GM18498 (cell line): ENCODE data around the gene SLC25A13.
"Not testable (repeated sequence)": the region's sequence is repeated elsewhere in the genome, so short reads cannot be mapped to it uniquely, and the experiment has no call there.

ENCODE experiments used
- ATAC-seq: cut with Tn5 transposase; IDR thresholded peaks from one replicate; pipeline ENCODE4 v1.9.1; 2021; ENCODE audit warnings: mild to moderate bottlenecking, moderate library complexity; ENCODE audit not compliant: unreplicated experiment

SLC25A13 gene

DNA sequence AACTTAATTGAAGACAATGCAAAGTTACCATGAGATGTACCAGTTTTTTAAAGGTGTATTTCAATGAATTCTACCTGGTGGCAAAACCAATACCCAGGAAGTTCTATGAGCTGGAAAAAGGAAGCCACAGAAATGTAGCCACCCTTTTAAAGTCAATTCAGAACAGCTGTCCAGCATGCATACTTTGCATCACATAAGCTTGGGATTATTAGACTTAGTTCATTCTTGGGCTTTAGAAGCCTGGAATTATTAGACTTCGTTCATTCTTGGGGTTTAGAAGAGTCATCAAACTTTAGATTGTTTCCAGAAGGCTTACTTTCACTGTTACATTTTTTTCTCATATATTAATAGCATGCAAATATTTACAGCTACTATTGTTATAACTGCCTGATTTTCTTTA is 20.9 kb downstream of the SLC25A13 start:
- ATAC-seq: no peak

DNA sequence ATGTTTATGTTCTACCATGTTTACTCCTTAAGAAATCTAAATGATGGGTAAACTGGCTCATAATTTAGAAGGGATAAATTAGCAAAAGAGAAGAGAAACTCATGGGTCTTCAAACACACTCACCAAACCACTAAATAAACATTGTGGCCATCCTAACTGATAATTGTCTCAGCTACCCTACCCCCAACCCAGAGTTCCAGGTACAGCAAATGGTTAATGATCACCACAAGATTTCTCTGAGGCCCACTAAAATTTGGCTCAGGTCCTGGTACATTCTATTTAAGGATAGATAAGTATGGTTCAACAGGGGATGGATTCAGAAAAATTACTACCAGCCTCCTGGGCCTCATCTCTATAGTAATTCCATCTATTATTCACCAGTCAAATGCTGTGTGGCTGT is 21.4 kb downstream of the SLC25A13 start:
- ATAC-seq: peak; percentile 50

DNA sequence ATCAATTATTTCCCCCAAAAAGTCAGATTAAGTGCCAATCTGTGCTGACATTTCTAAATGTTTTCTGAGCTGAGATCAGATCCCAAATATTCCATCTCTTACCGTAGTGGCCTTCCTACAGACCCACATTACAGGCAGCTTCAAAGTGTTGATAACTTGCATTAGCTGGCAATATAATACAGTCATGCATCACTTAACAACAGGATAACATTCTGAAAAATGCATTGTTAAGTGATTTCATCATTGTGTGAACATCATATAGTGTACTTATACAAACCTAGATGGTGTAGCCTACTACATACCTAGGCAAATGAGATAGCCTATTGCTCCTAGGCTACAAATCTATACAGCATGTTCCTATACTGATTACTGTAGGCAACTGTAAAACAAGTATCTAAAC is 22.4 kb downstream of the SLC25A13 start:
- no peak for ATAC-seq

DNA sequence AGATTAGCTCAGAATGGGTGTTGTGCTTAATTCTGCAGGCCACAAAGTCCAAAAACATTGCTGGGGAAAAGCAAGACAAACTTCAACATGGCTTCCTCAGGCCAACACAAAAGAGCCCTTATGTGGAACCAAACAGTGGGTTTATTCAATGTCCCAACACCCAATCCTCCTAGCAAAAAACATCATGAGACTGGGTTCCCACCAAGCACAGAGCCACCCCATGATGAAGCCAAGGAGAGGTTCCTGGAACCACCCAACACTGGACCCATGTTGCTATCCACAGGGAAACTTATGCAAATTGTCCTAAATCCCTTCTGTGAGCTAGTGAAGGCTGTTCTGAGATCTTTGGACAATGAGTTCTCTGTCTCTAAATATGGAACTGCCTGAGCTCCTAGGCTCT is 24.0 kb downstream of the SLC25A13 start:
- no peak for ATAC-seq

DNA sequence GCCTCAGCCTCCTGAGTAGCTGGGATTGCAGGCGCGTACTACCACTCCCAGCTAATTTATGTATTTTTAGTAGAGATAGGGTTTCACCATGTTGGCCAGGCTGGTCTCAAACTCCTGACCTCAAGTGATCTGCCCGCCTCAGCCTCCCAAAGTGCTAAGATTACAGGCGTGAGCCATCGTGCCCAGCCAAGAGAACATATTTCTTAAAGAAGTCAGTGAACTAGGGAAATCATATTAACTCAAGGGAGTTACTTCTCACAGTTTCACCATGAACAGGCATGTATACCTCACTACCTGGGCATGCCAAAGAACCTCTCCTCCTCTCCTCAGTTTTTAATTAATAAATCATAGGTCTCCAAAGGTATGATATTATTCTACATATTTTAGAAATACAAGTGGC is 24.5 kb downstream of the SLC25A13 start:
- ATAC-seq: not testable (repeated sequence)

DNA sequence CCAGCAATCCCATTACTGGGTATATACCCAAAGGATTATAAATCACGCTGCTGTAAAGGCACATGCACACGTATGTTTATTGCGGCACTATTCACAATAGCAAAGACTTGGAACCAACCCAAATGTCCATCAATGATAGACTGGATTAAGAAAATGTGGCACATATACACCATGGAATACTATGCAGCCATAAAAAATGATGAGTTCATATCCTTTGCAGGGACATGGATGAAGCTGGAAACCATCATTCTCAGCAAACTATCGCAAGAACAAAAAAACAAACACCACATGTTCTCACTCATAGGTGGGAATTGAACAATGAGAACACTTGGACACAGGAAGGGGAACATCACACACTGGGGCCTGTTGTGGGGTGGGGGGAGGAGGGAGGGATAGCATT is 28.0 kb downstream of the SLC25A13 start:
- not testable (repeated sequence) for ATAC-seq

DNA sequence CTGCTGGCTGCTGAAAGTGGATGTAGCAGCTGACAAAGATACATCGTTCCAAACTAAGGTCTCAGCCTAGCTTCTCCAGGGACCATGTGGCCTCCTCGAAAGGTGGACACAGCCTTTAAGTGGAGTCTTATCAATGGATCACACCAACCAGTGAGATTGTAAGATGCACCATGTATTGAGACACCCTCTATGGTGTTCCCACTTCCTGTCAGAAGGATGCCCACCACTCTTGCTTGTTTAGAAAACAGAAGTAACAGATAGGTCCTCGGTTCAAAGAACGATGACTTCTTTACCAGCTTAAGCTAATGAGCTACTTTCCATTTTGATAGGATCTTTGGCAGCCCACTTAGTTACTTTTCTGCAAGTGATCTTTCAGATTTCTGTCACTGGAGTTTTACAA is 34.3 kb downstream of the SLC25A13 start:
- no peak for ATAC-seq

DNA sequence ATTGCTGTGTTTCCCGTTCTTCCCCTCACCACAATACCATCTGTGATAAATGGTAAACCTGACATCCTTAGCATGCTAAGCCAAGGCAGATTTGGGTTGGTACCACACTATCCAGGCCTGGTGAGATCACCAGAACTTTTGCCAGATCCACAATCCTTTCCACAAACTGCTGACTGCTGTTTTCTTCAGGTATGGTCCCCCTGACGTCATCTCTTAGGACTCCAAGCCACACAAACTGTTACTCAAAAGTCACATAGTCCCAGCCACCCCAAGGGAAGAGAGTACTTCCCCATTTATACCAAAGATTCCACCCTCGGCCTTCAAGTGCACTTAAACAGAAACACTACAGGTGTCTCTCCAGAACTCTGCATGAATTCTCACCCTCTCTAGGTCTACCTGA is 34.8 kb downstream of the SLC25A13 start:
- peak; percentile 41 for ATAC-seq

DNA sequence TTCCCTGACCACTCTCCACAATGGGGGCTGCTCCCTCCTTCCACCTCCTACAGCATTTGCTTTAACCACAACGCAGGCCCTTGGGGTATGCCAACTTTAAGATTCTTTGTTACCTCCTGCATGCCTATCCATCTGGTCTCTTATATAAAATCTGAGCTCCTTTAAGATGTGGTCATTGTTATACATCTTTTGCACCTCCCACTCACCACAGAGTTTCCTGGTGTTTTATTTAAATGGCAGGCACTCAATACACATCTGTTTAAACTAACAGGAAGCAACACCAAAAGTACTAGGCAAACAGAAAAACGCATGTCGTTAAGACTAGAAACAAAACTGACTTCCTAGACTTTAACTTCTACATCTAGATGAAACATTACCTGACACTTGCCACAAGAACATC is 36.3 kb downstream of the SLC25A13 start:
- peak; percentile 89 for ATAC-seq

DNA sequence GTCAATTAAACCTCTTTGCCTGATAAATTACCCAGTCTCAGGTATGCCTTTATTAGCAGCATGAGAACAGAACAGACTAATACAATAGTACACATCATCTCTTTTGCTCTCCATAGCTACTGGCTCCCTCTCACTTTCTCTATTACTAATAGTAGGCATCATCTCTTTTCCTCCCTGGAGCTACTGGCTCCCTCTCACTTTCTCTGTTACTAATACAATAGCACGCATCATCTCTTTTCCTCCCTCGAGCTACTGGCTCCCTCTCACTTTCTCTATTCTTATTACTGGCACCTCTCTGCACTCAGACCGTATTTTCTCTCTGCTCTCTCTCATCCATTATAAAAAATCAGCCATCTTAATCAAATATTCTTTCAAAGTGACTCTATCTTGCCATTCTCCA is 37.1 kb downstream of the SLC25A13 start:
- ATAC-seq: peak; percentile 46

DNA sequence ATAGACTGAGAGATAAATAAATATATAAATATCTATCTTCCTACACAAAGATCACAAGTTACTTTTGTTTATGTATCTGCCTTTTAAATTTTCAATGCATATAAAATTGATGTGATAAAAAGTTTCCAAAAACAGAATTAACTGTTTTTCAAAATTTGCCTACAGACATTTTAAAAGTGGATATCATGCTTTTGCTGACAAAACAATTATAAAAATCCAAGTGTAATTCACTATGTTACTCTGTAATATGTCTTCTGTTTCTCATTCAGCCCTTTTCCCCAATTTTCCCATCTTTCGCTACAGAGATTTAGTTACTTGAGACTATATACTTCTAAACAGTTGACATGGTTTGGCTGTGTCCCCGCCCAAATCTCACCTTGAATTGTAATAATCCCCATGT is 37.7 kb downstream of the SLC25A13 start:
- no peak for ATAC-seq

DNA sequence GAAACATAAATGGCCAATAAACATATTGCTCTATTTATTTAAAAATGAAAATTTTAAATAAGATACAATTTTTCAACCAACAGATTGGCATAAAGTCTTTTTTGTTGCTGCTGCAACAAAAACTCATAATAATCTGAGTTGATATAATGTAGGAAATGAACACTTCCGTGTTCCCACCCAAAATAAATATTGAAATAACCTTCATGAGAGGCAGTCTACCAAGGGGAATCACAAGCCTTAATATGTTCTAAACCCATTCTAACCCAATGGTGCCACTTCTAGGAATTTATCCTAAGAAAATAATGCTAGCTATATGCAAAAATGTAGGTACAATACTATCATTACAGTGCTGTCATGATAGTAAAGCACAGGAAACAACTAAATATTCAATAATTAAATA is 39.1 kb downstream of the SLC25A13 start:
- no peak for ATAC-seq

DNA sequence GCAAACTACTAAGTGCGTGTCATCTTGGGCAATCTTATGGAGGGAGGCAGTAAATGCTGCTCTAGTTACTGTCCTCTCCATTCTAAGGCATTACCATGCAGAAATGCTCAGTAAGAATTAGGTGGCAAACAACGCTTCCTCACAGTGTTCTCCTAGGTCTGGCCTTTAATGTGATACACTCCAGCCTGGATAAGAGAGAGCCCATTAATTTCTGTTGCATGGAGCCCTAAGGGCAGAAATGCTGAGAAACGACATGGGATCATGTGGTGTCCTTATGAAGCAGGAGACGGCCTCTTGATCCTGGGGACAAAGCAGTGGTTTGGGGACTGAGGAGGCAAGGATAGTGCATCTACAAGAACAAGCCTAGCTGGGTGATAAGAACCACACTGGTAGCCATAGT is 44.0 kb downstream of the SLC25A13 start:
- ATAC-seq: no peak

DNA sequence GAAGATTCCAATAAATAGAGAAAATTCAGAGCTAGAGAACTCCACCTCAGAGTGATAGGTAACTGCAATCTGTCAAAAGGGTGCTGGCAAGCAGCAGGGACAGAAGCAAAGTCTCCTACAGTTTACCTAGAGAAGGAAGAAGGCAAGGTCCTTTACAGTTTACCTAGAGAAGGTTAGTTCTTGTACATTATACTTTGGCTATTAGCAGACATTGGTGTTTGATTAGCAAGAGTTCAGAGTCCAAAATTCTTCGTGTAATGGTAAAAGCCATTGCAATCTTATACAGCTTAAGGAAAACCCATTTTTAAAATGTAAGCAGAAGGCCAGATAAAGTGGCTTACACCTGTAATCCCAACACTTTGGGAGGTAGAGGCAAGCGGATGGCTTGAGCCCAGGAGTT is 45.9 kb downstream of the SLC25A13 start:
- ATAC-seq: no peak

DNA sequence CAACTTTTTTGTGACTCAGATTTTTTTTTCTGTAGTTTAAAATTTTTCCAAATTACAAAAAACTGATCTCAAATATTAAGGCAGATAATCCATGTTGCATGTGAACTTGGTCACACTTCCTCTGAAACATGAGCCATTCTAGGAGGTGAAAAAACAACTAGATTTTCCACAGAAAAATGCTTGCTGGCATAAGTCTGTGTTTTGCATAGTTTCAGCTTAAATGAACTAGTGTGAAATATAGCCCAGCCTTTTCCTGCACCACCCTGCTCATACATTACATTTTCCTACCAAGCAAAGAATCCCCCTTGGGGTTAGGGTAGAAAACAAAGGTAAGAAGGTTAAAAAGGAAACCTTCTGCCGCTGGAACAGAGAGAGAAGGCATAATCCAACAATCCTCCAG is 48.2 kb downstream of the SLC25A13 start:
- no peak for ATAC-seq

DNA sequence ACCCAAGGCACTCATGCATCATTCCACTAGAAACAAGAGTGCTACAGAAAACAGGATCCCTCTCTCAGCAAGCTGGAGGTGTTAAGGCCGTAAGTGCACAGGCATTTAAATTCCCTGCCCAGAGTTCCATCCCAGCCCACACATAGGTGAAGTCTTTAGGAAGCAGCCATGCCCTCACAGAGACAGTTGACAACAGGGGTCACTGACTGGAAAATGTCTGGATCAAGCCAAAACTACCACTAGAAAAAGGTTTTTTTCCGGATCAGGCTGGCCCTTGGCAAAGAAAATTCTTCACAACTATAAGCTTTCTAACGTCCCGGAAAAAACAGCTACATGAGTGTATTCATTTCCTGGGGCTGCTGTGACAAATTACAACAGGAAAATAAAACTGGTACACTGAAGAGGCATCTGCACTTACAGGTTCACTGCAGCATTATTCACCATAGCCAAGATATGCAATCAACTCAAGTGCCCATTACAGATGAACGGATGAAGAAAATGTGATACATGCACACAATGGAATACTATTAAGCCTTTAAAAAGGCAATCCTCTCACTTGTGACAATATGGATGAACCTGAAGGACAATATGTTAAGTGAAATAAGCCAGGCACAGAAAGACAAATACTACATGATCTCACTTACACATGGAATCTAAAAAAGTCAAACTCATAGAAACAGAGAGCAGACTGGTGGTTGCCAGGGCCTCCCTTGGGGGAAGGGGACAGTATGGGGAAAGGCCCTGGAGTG is 52.5 kb downstream of the SLC25A13 start:
- ATAC-seq: no peak

DNA sequence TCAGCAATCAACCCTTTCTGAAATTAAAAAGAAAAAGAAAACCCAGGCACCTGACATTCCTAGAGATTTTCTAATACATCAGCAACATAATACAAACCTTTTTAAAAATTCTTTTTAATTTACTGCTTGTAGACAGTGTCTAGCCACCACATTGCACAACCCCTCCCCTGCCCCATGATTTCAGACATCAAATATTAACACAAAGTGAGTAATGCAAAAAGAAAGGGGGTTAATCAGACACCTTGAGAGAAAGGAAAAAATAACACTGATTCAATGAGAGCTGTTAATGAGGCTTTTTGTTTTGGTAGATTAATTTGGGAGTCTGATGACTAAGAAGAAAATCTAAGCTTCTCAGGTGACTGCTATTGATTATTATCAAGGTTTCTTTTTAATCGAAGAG is 55.3 kb downstream of the SLC25A13 start:
- ATAC-seq: no peak

DNA sequence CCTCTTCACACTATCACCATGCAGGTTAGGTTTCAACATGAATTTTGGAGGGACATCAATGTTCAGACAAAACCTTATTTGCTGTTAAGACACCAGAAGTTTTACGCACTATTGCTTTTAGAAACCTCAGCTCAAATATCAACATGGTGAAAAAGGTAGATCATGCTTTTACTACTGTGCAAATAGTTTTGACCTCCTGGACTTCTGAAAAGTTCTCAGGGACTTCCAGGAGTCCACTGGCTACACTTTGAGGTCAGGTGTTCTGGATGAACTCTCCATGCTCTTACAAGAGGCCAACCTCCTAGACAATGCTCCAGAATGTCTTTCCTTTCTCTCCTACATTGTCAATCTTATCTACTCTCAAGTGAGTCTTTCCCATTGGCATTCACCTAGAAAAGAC is 55.9 kb downstream of the SLC25A13 start:
- no peak for ATAC-seq

DNA sequence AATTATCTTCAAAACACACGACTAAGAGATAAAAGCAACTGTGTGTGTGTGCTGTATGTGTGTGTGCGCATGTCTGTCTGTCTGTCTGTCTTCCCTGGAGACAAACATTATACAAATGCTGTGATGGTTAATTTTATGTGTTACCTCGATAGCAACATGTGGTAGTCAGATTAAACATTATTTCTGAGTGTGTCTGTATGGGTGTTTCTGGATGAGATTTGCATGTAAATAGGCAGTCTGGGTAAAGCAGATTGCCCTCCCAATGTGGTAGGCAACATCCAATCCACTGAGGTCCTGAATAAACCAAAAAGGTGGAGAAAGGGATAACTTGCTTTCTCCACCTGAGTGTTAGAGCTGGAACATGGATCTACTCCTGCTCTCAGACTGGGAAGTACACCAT is 67.9 kb downstream of the SLC25A13 start:
- no peak for ATAC-seq

DNA sequence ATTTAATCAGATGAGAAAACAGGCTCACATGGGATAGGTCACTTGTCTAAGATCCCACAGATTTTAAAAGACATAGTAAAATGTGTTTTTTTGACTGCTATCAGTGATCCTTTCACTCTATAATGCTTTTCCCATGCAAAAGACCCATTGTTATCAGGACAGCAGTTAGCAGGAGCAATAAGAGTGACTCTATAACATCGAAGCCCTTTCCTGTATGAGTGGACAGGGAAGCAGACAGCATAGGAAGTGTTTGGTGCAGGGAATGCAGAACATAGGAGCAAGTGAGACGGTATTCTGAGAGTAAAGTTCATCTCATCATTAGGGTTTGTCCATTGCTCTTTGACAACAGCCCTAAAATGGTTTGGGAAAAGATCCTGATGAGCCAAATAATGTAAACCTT is 68.5 kb downstream of the SLC25A13 start:
- ATAC-seq: no peak

DNA sequence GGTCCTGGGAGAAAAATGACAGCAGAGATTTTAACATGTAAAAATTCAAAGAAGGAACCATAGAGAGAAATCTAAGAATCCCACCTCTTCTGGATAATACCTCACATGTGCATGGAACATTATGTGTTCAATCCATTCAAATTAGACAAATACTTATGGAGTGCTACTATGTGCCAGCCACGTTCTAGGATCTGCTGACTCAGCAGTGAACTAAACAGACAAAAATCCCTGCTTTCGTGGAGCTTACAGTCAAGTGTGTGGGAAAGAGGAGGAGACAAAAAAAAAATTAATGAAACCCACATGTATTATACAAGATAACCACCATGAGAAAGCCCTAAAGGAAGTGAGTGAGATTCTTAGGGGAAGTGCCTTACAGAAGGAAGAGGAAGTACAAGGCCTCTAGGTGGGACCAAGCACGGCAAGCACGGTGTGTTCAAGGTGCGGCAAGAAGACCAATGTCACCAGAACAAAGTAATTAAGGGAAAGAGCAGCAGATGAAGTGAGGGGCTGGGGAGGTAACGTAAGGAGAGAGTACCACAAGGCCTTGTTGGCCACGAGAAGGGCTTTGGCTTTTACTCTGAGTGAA is 71.0 kb downstream of the SLC25A13 start:
- no peak for ATAC-seq

DNA sequence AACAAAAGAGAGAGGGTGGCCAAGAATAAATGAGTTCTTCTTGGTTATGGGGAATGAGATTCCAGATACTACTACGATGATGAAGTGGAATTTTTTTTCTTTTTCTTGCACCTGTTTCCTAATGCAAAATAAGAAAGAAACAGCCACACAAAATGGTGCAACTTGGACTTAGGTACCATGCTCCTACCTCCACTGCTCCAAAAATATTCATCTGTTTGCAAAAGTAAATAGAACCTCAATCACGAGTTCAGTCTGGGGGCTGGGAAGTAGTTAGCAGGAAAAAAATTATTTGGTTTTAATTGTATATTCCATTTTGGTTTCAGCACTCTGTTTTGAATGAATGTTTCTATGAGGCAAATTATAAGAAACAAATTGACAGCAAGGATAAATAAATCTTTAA is 73.5 kb downstream of the SLC25A13 start:
- no peak for ATAC-seq

DNA sequence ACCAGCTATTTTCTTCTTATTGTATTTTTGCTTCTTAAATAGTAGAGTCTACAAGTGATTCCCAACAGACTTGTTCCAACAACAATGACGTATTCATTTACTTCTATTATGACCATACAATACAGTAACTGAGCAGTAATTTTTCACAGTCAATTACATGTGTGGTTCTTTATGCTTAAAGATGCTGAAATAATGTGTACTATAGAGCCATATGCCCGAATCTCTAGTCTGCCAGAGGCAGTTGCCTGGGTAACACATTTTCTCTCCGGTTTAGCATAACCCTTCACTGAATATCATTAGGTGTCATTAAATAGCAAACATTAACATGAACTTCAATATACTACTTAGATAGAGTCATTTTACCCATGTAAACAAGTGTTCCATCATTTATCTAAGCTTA is 75.0 kb downstream of the SLC25A13 start:
- no peak for ATAC-seq
